ENCODE results near the gene CCDC148. TPM values are rescaled to one million over a fixed set of nuclear protein-coding genes. Genes with fewer than 3 reads are reported as not detected.

Gene CCDC148
- total and polyA plus RNA-seq, 4 donors, result 0.02 to 0.42 (median 0.31) TPM

GRCh38 chr2:158140201-158140600 lies 316.4 kb downstream of the CCDC148 start (continued):
- no peak for TF ChIP-seq ZBTB33 (IDR thresholded peaks at IDR 0.05)
- no peak for TF ChIP-seq ATF3 (IDR thresholded peaks at IDR 0.05)

GRCh38 chr2:158138255-158138654 lies 318.3 kb downstream of the CCDC148 start:
- no peak overlapping the region for H3K27ac ChIP-seq (ENCODE audit: low read depth in 1 of 2, low read length in 2 of 2)
- TF ChIP-seq RAD21 (IDR thresholded peaks at IDR 0.05) (no peak), HNF4A (conservative IDR thresholded peaks at IDR 0.05) (no peak), FOXA1 (IDR thresholded peaks at IDR 0.05) (no peak), JUND (IDR thresholded peaks at IDR 0.05) (no peak), TAF1 (conservative IDR thresholded peaks at IDR 0.05) (no peak), MAX (IDR thresholded peaks at IDR 0.05) (no peak), HNF4G (IDR thresholded peaks at IDR 0.05) (no peak), EGR1 (IDR thresholded peaks at IDR 0.05; ENCODE audit: low read depth in 2 of 2) (no peak), REST (IDR thresholded peaks at IDR 0.05) (no peak), FOXA2 (IDR thresholded peaks at IDR 0.05) (no peak), SP1 (IDR thresholded peaks at IDR 0.05) (no peak), ZBTB33 (IDR thresholded peaks at IDR 0.05) (no peak), YY1 (IDR thresholded peaks at IDR 0.05) (no peak), RXRA (IDR thresholded peaks at IDR 0.05) (no peak), ATF3 (IDR thresholded peaks at IDR 0.05) (no peak), CTCF (IDR thresholded peaks at IDR 0.05; ENCODE audit: low read depth, low read length, missing input control) (no peak), GABPA (IDR thresholded peaks at IDR 0.05 in 1 of 2, conservative IDR thresholded peaks at IDR 0.05 in 1 of 2) (no peak)
- no peaks in the 10 kb centered on the region for H3K9me3 ChIP-seq (ENCODE audit: control insufficient read depth in 4 of 4, low read length in 3 of 4)
- 54% methylated on average over 5 of the region's 5 CpGs for WGBS
- no peaks in the 10 kb centered on the region for H3K27me3 ChIP-seq (ENCODE audit: control insufficient read depth in 4 of 4, insufficient read depth in 4 of 4, low read length in 3 of 4)
- no peak overlapping the region for H3K9ac ChIP-seq (ENCODE audit: low read depth in 1 of 2, low read length in 2 of 2)
- DNase-seq (ENCODE audit: low spot score), result no peak
- no peaks in the 10 kb centered on the region for H3K36me3 ChIP-seq (ENCODE audit: control insufficient read depth in 4 of 4, insufficient read depth in 3 of 4, low read depth in 1 of 4, low read length in 3 of 4)
- no peak overlapping the region for H3K4me3 ChIP-seq (ENCODE audit: low read depth in 1 of 3, low read length in 3 of 3)
- peaks cover 0 to 9% (median 0%) of the 10 kb centered on the region in 4 donors for H3K4me1 ChIP-seq (ENCODE audit: control insufficient read depth in 4 of 4, insufficient read depth in 4 of 4, low read length in 3 of 4)
